Activated CD8-positive, alpha-beta T cell treated with anti-CD3 and anti-CD28 coated beads for 36 hours (primary cell): Measurements from ENCODE around the gene SHLD3. TPM values are rescaled to one million over a fixed set of nuclear protein-coding genes. Genes with fewer than 3 reads are reported as not detected.
"Not testable (repeated sequence)": the region's sequence is repeated elsewhere in the genome, so short reads cannot be mapped to it uniquely, and the experiment has no call there.

Experiments used
- ATAC-seq: fragments of 200-7000 bp; cut with Tn5 transposase; one replicate; pipeline ENCODE4 v1.10.0; 2021; ENCODE audit warnings: mild to moderate bottlenecking, moderate library complexity
- CTCF ChIA-PET: fragments of 350-600 bp; sonication (Branson Sonifier 250); formaldehyde crosslinking; loops from one replicate; lab custom pipeline; 2021; ENCODE audit warnings: antibody characterized with exemption; lab: Charles Lee
- POLR2A ChIA-PET: fragments of 350-600 bp; sonication (Branson Sonifier 250); formaldehyde crosslinking; loops from one replicate; lab custom pipeline; 2021; ENCODE audit warnings: antibody characterized with exemption; lab: Charles Lee
- DNase-seq: peaks from one replicate; pipeline ENCODE4 v3.0.0-alpha.2; 2020
- H3K27ac Mint-ChIP-seq: one replicate; pipeline ENCODE4 v1.8.0; 2021; ENCODE audit warnings: mild to moderate bottlenecking, mixed read lengths
- H3K27me3 Mint-ChIP-seq: one replicate; pipeline ENCODE4 v1.8.0; 2021; ENCODE audit warnings: mixed read lengths
- H3K36me3 Mint-ChIP-seq: one replicate; pipeline ENCODE4 v1.8.0; 2021; ENCODE audit warnings: low read depth, mixed read lengths
- H3K4me1 Mint-ChIP-seq: one replicate; pipeline ENCODE4 v1.8.0; 2021; ENCODE audit warnings: low read depth, mixed read lengths
- H3K4me3 Mint-ChIP-seq: one replicate; pipeline ENCODE4 v1.8.0; 2021; ENCODE audit warnings: mild to moderate bottlenecking, moderate library complexity, mixed read lengths
- H3K9me3 Mint-ChIP-seq: one replicate; pipeline ENCODE4 v1.8.0; 2021; ENCODE audit warnings: mixed read lengths
- intact Hi-C: fragments of 100-400 bp; cut with micrococcal nuclease; formaldehyde crosslinking; loops from one replicate; pipeline ENCODE4 v1.10.0; 2022
- total RNA-seq, 2 experiments: library from RNA; stranded (reverse); gene quantifications; one replicate each; pipeline ENCODE4 v1.2.3, GENCODE V29; 2021
- TF ChIP-seq, protein P1 (sequence below): fragments of 200-600 bp; IDR thresholded peaks from one replicate; pipeline ENCODE4 v1.8.0; 2022; ENCODE audit warnings: antibody characterized with exemption, mild to moderate bottlenecking

SHLD3 gene
- total RNA-seq, 2 experiments from 2014 or later, result 4.1 to 5.2 TPM

DNA sequence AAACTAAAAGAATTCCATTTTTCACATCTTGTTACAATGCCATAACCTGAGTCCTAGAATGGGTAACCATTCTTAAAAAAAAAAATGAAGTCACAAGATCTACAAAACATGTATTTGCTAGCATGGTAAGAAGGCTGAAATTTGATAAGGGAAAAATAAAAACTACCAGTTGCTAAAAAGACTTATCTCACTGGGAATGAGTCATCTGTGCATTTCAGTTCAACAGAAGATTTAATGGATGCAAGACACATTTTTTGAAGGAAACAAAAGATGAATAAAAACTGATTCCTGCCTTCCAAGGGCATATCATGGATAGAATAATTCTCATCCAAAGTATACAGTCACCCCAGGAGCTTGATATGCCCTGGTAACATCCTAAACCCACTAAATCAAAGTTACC is 49.9 kb downstream of the SHLD3 start:
- peaks cover 46% of the 10 kb centered on the region for H3K36me3 Mint-ChIP-seq
- POLR2A ChIA-PET, result no interaction called here
- no peak overlapping the region for H3K4me3 Mint-ChIP-seq
- TF ChIP-seq, protein P1, sequence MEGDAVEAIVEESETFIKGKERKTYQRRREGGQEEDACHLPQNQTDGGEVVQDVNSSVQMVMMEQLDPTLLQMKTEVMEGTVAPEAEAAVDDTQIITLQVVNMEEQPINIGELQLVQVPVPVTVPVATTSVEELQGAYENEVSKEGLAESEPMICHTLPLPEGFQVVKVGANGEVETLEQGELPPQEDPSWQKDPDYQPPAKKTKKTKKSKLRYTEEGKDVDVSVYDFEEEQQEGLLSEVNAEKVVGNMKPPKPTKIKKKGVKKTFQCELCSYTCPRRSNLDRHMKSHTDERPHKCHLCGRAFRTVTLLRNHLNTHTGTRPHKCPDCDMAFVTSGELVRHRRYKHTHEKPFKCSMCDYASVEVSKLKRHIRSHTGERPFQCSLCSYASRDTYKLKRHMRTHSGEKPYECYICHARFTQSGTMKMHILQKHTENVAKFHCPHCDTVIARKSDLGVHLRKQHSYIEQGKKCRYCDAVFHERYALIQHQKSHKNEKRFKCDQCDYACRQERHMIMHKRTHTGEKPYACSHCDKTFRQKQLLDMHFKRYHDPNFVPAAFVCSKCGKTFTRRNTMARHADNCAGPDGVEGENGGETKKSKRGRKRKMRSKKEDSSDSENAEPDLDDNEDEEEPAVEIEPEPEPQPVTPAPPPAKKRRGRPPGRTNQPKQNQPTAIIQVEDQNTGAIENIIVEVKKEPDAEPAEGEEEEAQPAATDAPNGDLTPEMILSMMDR, result no peak
- intact Hi-C loops, result no loop called here
- H3K4me1 Mint-ChIP-seq, result peaks cover 40% of the 10 kb centered on the region
- no peak for ATAC-seq
- peak overlapping the region; percentile 66 for H3K27ac Mint-ChIP-seq
- H3K9me3 Mint-ChIP-seq, result no peaks in the 10 kb centered on the region
- H3K27me3 Mint-ChIP-seq, result no peaks in the 10 kb centered on the region
- CTCF ChIA-PET, result interaction anchor here (0.8 kb wide), 1 partner anchor 12 kb away, joined by 3 read pairs; no protein-coding TSS in a partner anchor
- no peak for DNase-seq

DNA sequence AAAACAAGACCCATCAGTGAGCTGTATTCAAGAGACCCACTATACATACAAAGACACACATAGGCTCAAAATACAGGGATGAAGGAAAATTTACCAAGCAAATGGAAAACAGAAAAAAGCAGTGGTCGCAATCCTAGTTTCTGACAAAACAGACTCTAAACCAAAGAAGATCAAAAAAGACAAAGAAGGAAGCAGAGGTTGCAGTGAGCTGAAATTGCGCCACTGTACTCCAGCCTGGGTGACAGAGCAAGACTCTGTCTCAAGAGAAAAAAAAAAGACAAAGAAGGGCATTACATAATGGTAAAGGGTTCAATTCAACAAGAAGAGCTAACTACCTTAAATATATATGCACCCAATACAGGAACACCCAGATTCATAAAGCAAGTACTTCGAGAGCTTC is 51.2 kb downstream of the SHLD3 start:
- DNase-seq, intact Hi-C loops, H3K27me3 Mint-ChIP-seq, H3K4me3 Mint-ChIP-seq, H3K9me3 Mint-ChIP-seq, ATAC-seq, POLR2A ChIA-PET: not testable (repeated sequence)
- Mint-ChIP-seq H3K27ac (peak overlapping the region; percentile 81), H3K4me1 (peaks cover 43% of the 10 kb centered on the region), H3K36me3 (peaks cover 55% of the 10 kb centered on the region)
- CTCF ChIA-PET, result interaction anchor here (1.7 kb wide), 1 partner anchor 11 kb away, joined by 7 read pairs; no protein-coding TSS in a partner anchor

Other genes starting within 250 kb of the SHLD3 start
- gene ADAMTS6, start 143.1 kb upstream of the SHLD3 start, total RNA-seq, result 1 to 10 TPM; 1.1 to 1.9 TPM
- 10 to 100 TPM; 70.9 to 79.2 TPM for gene CENPK, start 61.9 kb upstream of the SHLD3 start, total RNA-seq
- 10 to 100 TPM; 33.8 to 37.8 TPM for gene PPWD1, start 61.7 kb upstream of the SHLD3 start, total RNA-seq
- 1 to 10 TPM; 6.8 to 7.0 TPM for gene TRIM23, start 694 bp upstream of the SHLD3 start, total RNA-seq
- 10 to 100 TPM; 18.0 to 22.1 TPM for gene TRAPPC13, start within 50 bp of the SHLD3 start, total RNA-seq
- gene SGTB, start 97.1 kb downstream of the SHLD3 start, total RNA-seq, result 10 to 100 TPM; 17.0 to 18.5 TPM
- 10 to 100 TPM; 38.4 to 42.5 TPM for gene NLN, start 97.2 kb downstream of the SHLD3 start, total RNA-seq